ENCODE data around the gene CGNL1.

The CGNL1 gene

DNA sequence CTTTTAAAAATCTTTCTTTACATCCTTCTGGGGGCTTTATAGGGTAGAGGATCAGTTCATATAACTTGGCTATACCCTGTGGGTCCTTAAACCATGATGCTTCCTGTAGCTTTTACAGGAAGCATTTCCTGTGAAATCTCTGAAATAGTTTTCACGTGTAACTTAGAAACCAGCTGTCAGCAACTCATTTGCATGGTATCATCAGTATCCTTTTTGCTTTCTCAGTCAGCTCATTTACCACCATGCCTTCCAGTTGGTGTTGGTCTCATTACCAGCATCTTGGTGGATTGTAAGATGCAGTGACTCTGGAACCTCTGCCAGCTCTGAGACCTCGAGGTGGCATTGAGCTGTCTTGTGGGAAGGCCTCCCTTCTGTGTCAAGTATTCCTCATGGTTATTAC is 118.7 kb downstream of the CGNL1 start:
- H3F3A ChIP-seq (ENCODE audit: insufficient read depth, low read length) = no peaks in the 10 kb centered on the region
- H3K27ac ChIP-seq (ENCODE audit: low read depth, low read length, poor library complexity, severe bottlenecking) = no peak overlapping the region
- no peak for TF ChIP-seq EZH2 (IDR thresholded peaks at IDR 0.05; ENCODE audit: borderline replicate concordance, low read length)
- no peak for TF ChIP-seq CTCF (IDR thresholded peaks at IDR 0.05; ENCODE audit: low read length)

GRCh38 chr15:57495554-57496165 is 119.4 kb downstream of the CGNL1 start:
- no peaks in the 10 kb centered on the region for H4K20me1 ChIP-seq (ENCODE audit: insufficient read depth, low read length)
- H3K9ac ChIP-seq (ENCODE audit: low read length) = no peak overlapping the region
- no peak overlapping the region for H3K4me3 ChIP-seq (ENCODE audit: low read depth, low read length, poor library complexity, severe bottlenecking)
- no peaks in the 10 kb centered on the region for H3K36me3 ChIP-seq (ENCODE audit: insufficient read depth, low read length)
- no peak overlapping the region for H2AFZ ChIP-seq (ENCODE audit: low read length)
- no peaks in the 10 kb centered on the region for H3K9me3 ChIP-seq (ENCODE audit: low read length)
- H3K27me3 ChIP-seq (ENCODE audit: insufficient read depth, low read length) = 0 out of 2 replicates have a peak, but pooled peaks cover 10% of the 10 kb centered on the region
- H3K4me1 ChIP-seq (ENCODE audit: insufficient read depth, low read length, severe bottlenecking) = no peaks in the 10 kb centered on the region
- no peaks in the 10 kb centered on the region for H3K9me2 ChIP-seq (ENCODE audit: low read depth, low read length)
- H3K79me2 ChIP-seq (ENCODE audit: insufficient read depth, low read length) = no peaks in the 10 kb centered on the region
- TF ChIP-seq CTCF (IDR thresholded peaks at IDR 0.05; ENCODE audit: low read length) (no peak), EZH2 (IDR thresholded peaks at IDR 0.05; ENCODE audit: borderline replicate concordance, low read length) (no peak)
- H3F3A ChIP-seq (ENCODE audit: insufficient read depth, low read length) = no peaks in the 10 kb centered on the region
- no peak overlapping the region for H3K27ac ChIP-seq (ENCODE audit: low read depth, low read length, poor library complexity, severe bottlenecking)
- no peak overlapping the region for H3K4me2 ChIP-seq (ENCODE audit: low read length)

More for the DNA sequence above, 118.7 kb downstream of the CGNL1 start:
- Histone ChIP-seq H3K27me3 (ENCODE audit: insufficient read depth, low read length) (0 out of 2 replicates have a peak, but pooled peaks cover 10% of the 10 kb centered on the region), H3K9me2 (ENCODE audit: low read depth, low read length) (no peaks in the 10 kb centered on the region), H2AFZ (ENCODE audit: low read length) (no peak overlapping the region), H3K4me3 (ENCODE audit: low read depth, low read length, poor library complexity, severe bottlenecking) (no peak overlapping the region), H3K9ac (ENCODE audit: low read length) (no peak overlapping the region), H3K4me2 (ENCODE audit: low read length) (no peak overlapping the region), H3K9me3 (ENCODE audit: low read length) (no peaks in the 10 kb centered on the region), H3K4me1 (ENCODE audit: insufficient read depth, low read length, severe bottlenecking) (no peaks in the 10 kb centered on the region), H3K79me2 (ENCODE audit: insufficient read depth, low read length) (no peaks in the 10 kb centered on the region), H4K20me1 (ENCODE audit: insufficient read depth, low read length) (no peaks in the 10 kb centered on the region), H3K36me3 (ENCODE audit: insufficient read depth, low read length) (no peaks in the 10 kb centered on the region)

GRCh38 chr15:57496594-57496945 is 120.3 kb downstream of the CGNL1 start:
- 0 out of 2 replicates have a peak, but pooled peaks cover 10% of the 10 kb centered on the region for H3K27me3 ChIP-seq (ENCODE audit: insufficient read depth, low read length)
- no peaks in the 10 kb centered on the region for H3K9me3 ChIP-seq (ENCODE audit: low read length)
- TF ChIP-seq CTCF (IDR thresholded peaks at IDR 0.05; ENCODE audit: low read length) (no peak), EZH2 (IDR thresholded peaks at IDR 0.05; ENCODE audit: borderline replicate concordance, low read length) (no peak)
- H3F3A ChIP-seq (ENCODE audit: insufficient read depth, low read length) = no peaks in the 10 kb centered on the region
- no peak overlapping the region for H3K9ac ChIP-seq (ENCODE audit: low read length)
- H3K4me3 ChIP-seq (ENCODE audit: low read depth, low read length, poor library complexity, severe bottlenecking) = no peak overlapping the region
- no peaks in the 10 kb centered on the region for H3K36me3 ChIP-seq (ENCODE audit: insufficient read depth, low read length)
- no peaks in the 10 kb centered on the region for H3K9me2 ChIP-seq (ENCODE audit: low read depth, low read length)
- no peaks in the 10 kb centered on the region for H3K79me2 ChIP-seq (ENCODE audit: insufficient read depth, low read length)
- no peaks in the 10 kb centered on the region for H4K20me1 ChIP-seq (ENCODE audit: insufficient read depth, low read length)
- H3K4me2 ChIP-seq (ENCODE audit: low read length) = no peak overlapping the region
- no peak overlapping the region for H3K27ac ChIP-seq (ENCODE audit: low read depth, low read length, poor library complexity, severe bottlenecking)
- H2AFZ ChIP-seq (ENCODE audit: low read length) = no peak overlapping the region
- no peaks in the 10 kb centered on the region for H3K4me1 ChIP-seq (ENCODE audit: insufficient read depth, low read length, severe bottlenecking)
